SJCRH30 (cell line): ENCODE results near the gene TNFAIP3. TPM values are rescaled to one million over a fixed set of nuclear protein-coding genes. Genes with fewer than 3 reads are reported as not detected.

ENCODE experiments used
- DNase-seq, 2 experiments: peaks; one replicate each; pipeline ENCODE4 v3.0.0-alpha.2; 2015 to 2020
- H3K27ac ChIP-seq: fragments of 250-450 bp; sonication (Bioruptor Pico); 2 replicates; pipeline ENCODE4 v1.5.1; 2020; ENCODE audit warnings: mild to moderate bottlenecking, moderate library complexity
- H3K27me3 ChIP-seq: fragments of 250-450 bp; sonication (Bioruptor Pico); 2 replicates; pipeline ENCODE4 v1.5.1; 2020; ENCODE audit warnings: mild to moderate bottlenecking, moderate library complexity
- H3K36me3 ChIP-seq: fragments of 250-450 bp; sonication (Bioruptor Pico); 2 replicates; pipeline ENCODE4 v1.5.1; 2020; ENCODE audit warnings: mild to moderate bottlenecking, moderate library complexity
- H3K4me1 ChIP-seq: fragments of 250-450 bp; sonication (Bioruptor Pico); 2 replicates; pipeline ENCODE4 v1.5.1; 2020; ENCODE audit warnings: mild to moderate bottlenecking, moderate library complexity
- H3K4me3 ChIP-seq: fragments of 250-450 bp; sonication (Bioruptor Pico); 2 replicates; pipeline ENCODE4 v1.5.1; 2020; ENCODE audit warnings: mild to moderate bottlenecking, moderate library complexity
- H3K9me3 ChIP-seq: fragments of 250-450 bp; sonication (Bioruptor Pico); replicated peaks from 2 replicates; pipeline ENCODE4 v1.5.1; 2020; ENCODE audit warnings: mild to moderate bottlenecking, moderate library complexity
- total RNA-seq: library from RNA; depleted of rRNA; stranded (reverse); fragments of >200 nt; shearing (Covaris generic); gene quantifications from 2 replicates; pipeline ENCODE4 v1.2.3, GENCODE V29; 2014

The TNFAIP3 gene
- total RNA-seq, 1 experiment from 2014 or later: 39.9 TPM

- DNase-seq: peak in 1 of 2 experiments; percentile 53
- no peaks in the 10 kb centered on the region for H3K27me3 ChIP-seq
These were observed 2.1 kb upstream of the TNFAIP3 start for GRCh38 chr6:137864812-137865508.

GRCh38 chr6:137866200-137866913 lies 702 bp upstream of the TNFAIP3 start:
- Histone ChIP-seq H3K9me3 (no peaks in the 10 kb centered on the region), H3K36me3 (peaks cover 16% of the 10 kb centered on the region), H3K4me3 (peak overlapping the region; percentile 94), H3K4me1 (peaks cover 52% of the 10 kb centered on the region), H3K27me3 (no peaks in the 10 kb centered on the region), H3K27ac (peak overlapping the region; percentile 99)
- peak; percentile 58 to 62 for DNase-seq

More at GRCh38 chr6:137864812-137865508, 2.1 kb upstream of the TNFAIP3 start:
- no peaks in the 10 kb centered on the region for H3K9me3 ChIP-seq
- peak overlapping the region; percentile 99; the same call in 1 of the 2 replicates for H3K27ac ChIP-seq
- H3K4me1 ChIP-seq: peaks cover 66% of the 10 kb centered on the region
- H3K4me3 ChIP-seq: no peak overlapping the region
- peaks cover 19% of the 10 kb centered on the region for H3K36me3 ChIP-seq

- Histone ChIP-seq H3K4me1 (peaks cover 42% of the 10 kb centered on the region), H3K27ac (peak overlapping the region; percentile 99), H3K4me3 (peak overlapping the region; percentile 94), H3K9me3 (no peaks in the 10 kb centered on the region), H3K36me3 (peaks cover 31% of the 10 kb centered on the region), H3K27me3 (no peaks in the 10 kb centered on the region)
- DNase-seq: peak; percentile 79 to 87
These were observed 838 bp downstream of the TNFAIP3 start for GRCh38 chr6:137867685-137868509.

GRCh38 chr6:137868721-137869548 lies 1.9 kb downstream of the TNFAIP3 start:
- DNase-seq: no peak
- Histone ChIP-seq H3K4me3 (peak overlapping the region; percentile 94), H3K9me3 (no peaks in the 10 kb centered on the region), H3K4me1 (peaks cover 41% of the 10 kb centered on the region), H3K27ac (peak overlapping the region; percentile 99), H3K36me3 (peaks cover 42% of the 10 kb centered on the region), H3K27me3 (no peaks in the 10 kb centered on the region)

- Histone ChIP-seq H3K9me3 (no peaks in the 10 kb centered on the region), H3K4me3 (peak overlapping the region; percentile 94), H3K36me3 (peaks cover 47% of the 10 kb centered on the region), H3K27me3 (no peaks in the 10 kb centered on the region), H3K27ac (no peak overlapping the region), H3K4me1 (peaks cover 41% of the 10 kb centered on the region)
- no peak for DNase-seq
These were observed 2.7 kb downstream of the TNFAIP3 start for GRCh38 chr6:137869549-137870307.

- no peak overlapping the region for H3K27ac ChIP-seq
- no peak for DNase-seq
- H3K9me3 ChIP-seq: no peaks in the 10 kb centered on the region
- H3K36me3 ChIP-seq: peaks cover 51% of the 10 kb centered on the region
- peaks cover 41% of the 10 kb centered on the region for H3K4me1 ChIP-seq
- no peaks in the 10 kb centered on the region for H3K27me3 ChIP-seq
- H3K4me3 ChIP-seq: peak overlapping the region; percentile 94
These were observed 3.2 kb downstream of the TNFAIP3 start for GRCh38 chr6:137870308-137870644.

- Histone ChIP-seq H3K27ac (no peak overlapping the region), H3K9me3 (no peaks in the 10 kb centered on the region), H3K4me1 (peaks cover 39% of the 10 kb centered on the region), H3K4me3 (no peak overlapping the region; the same call in 1 of the 2 replicates), H3K27me3 (no peaks in the 10 kb centered on the region), H3K36me3 (peaks cover 56% of the 10 kb centered on the region)
- peak in 1 of 2 experiments; percentile 26 for DNase-seq
These were observed 3.7 kb downstream of the TNFAIP3 start for GRCh38 chr6:137870744-137871247.

GRCh38 chr6:137871291-137871690 lies 4.2 kb downstream of the TNFAIP3 start:
- Histone ChIP-seq H3K36me3 (peaks cover 61% of the 10 kb centered on the region), H3K4me1 (peaks cover 34% of the 10 kb centered on the region), H3K27me3 (no peaks in the 10 kb centered on the region), H3K27ac (no peak overlapping the region), H3K9me3 (no peaks in the 10 kb centered on the region), H3K4me3 (no peak overlapping the region)
- no peak for DNase-seq

- H3K27me3 ChIP-seq: no peaks in the 10 kb centered on the region
- H3K4me1 ChIP-seq: peaks cover 34% of the 10 kb centered on the region
- no peak overlapping the region for H3K27ac ChIP-seq
- DNase-seq: no peak
- no peak overlapping the region for H3K4me3 ChIP-seq
- no peaks in the 10 kb centered on the region for H3K9me3 ChIP-seq
- peaks cover 68% of the 10 kb centered on the region for H3K36me3 ChIP-seq
These were observed 4.9 kb downstream of the TNFAIP3 start for GRCh38 chr6:137871831-137872454.

- no peak overlapping the region for H3K27ac ChIP-seq
- H3K4me3 ChIP-seq: no peak overlapping the region
- peaks cover 75% of the 10 kb centered on the region for H3K36me3 ChIP-seq
These were observed 5.6 kb downstream of the TNFAIP3 start for GRCh38 chr6:137872581-137873115.

GRCh38 chr6:137873273-137873762 lies 6.3 kb downstream of the TNFAIP3 start:
- H3K36me3 ChIP-seq: peaks cover 81% of the 10 kb centered on the region
- H3K4me3 ChIP-seq: no peak overlapping the region
- no peaks in the 10 kb centered on the region for H3K9me3 ChIP-seq
- H3K4me1 ChIP-seq: peaks cover 34% of the 10 kb centered on the region
- H3K27ac ChIP-seq: no peak overlapping the region
- no peaks in the 10 kb centered on the region for H3K27me3 ChIP-seq
- no peak for DNase-seq

More at GRCh38 chr6:137872581-137873115, 5.6 kb downstream of the TNFAIP3 start:
- DNase-seq: no peak
- no peaks in the 10 kb centered on the region for H3K27me3 ChIP-seq
- no peaks in the 10 kb centered on the region for H3K9me3 ChIP-seq
- H3K4me1 ChIP-seq: peaks cover 34% of the 10 kb centered on the region

- H3K27ac ChIP-seq: no peak overlapping the region
- H3K4me3 ChIP-seq: no peak overlapping the region
- peaks cover 87% of the 10 kb centered on the region for H3K36me3 ChIP-seq
- H3K4me1 ChIP-seq: peaks cover 30% of the 10 kb centered on the region
- no peaks in the 10 kb centered on the region for H3K9me3 ChIP-seq
- DNase-seq: no peak
- H3K27me3 ChIP-seq: no peaks in the 10 kb centered on the region
These were observed 7.4 kb downstream of the TNFAIP3 start for GRCh38 chr6:137874204-137875057.
